KMS-11 (cell line): ENCODE measurements around the gene HIRA.

Experiments used
- H2AFZ ChIP-seq: fragments of 200-600 bp; sonication (generic); 2 replicates; pipeline ENCODE4 v1.6.1; 2016; ENCODE audit warnings: antibody characterized with exemption, mixed run types, low read depth
- H3K27ac ChIP-seq: fragments of 200-600 bp; sonication (generic); 2 replicates; pipeline ENCODE4 v1.6.1; 2016; ENCODE audit warnings: mild to moderate bottlenecking, mixed run types
- H3K27me3 ChIP-seq: fragments of 200-600 bp; sonication (generic); 2 replicates; pipeline ENCODE4 v1.6.1; 2017; ENCODE audit warnings: mild to moderate bottlenecking, low read depth, mixed run types, moderate library complexity; ENCODE audit not compliant: insufficient read depth
- H3K36me3 ChIP-seq: fragments of 200-600 bp; sonication (generic); 2 replicates; pipeline ENCODE4 v1.6.1; 2017; ENCODE audit warnings: mild to moderate bottlenecking, mixed run types; ENCODE audit not compliant: insufficient read depth
- H3K4me1 ChIP-seq: fragments of 200-600 bp; sonication (generic); 2 replicates; pipeline ENCODE4 v1.6.1; 2016; ENCODE audit warnings: mild to moderate bottlenecking, low read depth, mixed run types; ENCODE audit not compliant: poor library complexity, severe bottlenecking
- H3K4me2 ChIP-seq: fragments of 200-600 bp; sonication (generic); 2 replicates; pipeline ENCODE4 v1.7.0; 2016; ENCODE audit warnings: mild to moderate bottlenecking, mixed run types
- H3K4me3 ChIP-seq: fragments of 200-600 bp; sonication (generic); IDR thresholded peaks from 2 replicates; pipeline ENCODE4 v1.6.1; 2017; ENCODE audit warnings: low read depth, low read length, mixed read lengths; ENCODE audit not compliant: insufficient read depth
- H3K79me2 ChIP-seq: fragments of 200-600 bp; sonication (generic); 2 replicates; pipeline ENCODE4 v1.6.1; 2016; ENCODE audit warnings: low read depth, mixed run types; ENCODE audit not compliant: insufficient read depth
- H3K9ac ChIP-seq: fragments of 200-600 bp; sonication (generic); 2 replicates; pipeline ENCODE4 v1.6.1; 2016; ENCODE audit warnings: mild to moderate bottlenecking, mixed run types
- H4K20me1 ChIP-seq: fragments of 200-600 bp; sonication (generic); 2 replicates; pipeline ENCODE4 v1.6.1; 2016; ENCODE audit warnings: mild to moderate bottlenecking, mixed run types; ENCODE audit not compliant: insufficient read depth
- CTCF ChIP-seq: fragments of 200-600 bp; sonication (generic); conservative IDR thresholded peaks from 2 replicates; pipeline ENCODE4 v1.6.1; 2017; ENCODE audit warnings: low read depth, mild to moderate bottlenecking, antibody characterized with exemption, low read length, moderate library complexity, mixed read lengths

Gene HIRA

DNA sequence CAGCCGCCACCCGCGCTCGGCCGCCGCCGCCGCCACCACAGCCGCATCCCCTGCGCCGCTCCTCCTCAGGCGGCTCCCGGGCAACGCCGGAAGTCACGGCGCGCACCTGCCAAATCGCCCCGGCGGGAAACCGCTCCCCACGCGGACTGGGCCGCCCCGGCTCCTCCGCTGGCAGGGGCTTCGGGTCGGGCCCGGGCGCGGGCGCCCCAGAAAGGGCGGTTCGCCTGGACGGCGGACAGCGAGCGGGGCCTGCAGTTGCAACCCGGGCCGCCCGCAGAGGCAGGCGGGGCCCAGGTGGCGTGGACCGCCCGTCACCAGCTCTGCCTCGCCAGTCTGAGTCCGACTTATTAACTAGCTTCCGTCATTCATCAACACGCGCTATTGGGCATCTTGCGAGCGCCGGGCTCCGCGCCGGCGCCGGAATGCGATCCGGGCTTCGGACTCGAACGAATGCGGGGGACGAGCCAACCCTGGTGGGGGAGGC lies at the start of gene HIRA:
Gene HIRA (minus strand): TSS at position 85 of the 484 bp plus-strand sequence. CDS start 257 bp downstream, outside the sequence.
- peaks cover 19% of the 10 kb centered on the region; the same call in 1 of the 2 replicates for H4K20me1 ChIP-seq
- no peaks in the 10 kb centered on the region for H3K27me3 ChIP-seq
- H3K4me1 ChIP-seq, result peaks cover 40% of the 10 kb centered on the region
- H3K36me3 ChIP-seq, result no peaks in the 10 kb centered on the region
- no peak for TF ChIP-seq CTCF
- H3K4me2 ChIP-seq, result peak within 1 kb of the TSS; percentile 80
- peak within 1 kb of the TSS; percentile 98 for H3K27ac ChIP-seq
- peak within 1 kb of the TSS; percentile 35 for H2AFZ ChIP-seq
- no peak within 1 kb of the TSS for H3K4me3 ChIP-seq
- peaks cover 55% of the 10 kb centered on the region for H3K79me2 ChIP-seq
- H3K9ac ChIP-seq, result peak within 1 kb of the TSS; percentile 94

- H3K79me2 ChIP-seq, result peaks cover 51% of the 10 kb centered on the region
- H3K4me2 ChIP-seq, result peak overlapping the region; percentile 77
- no peak overlapping the region for H3K27ac ChIP-seq
- H3K9ac ChIP-seq, result no peak overlapping the region; the same call in 1 of the 2 replicates
- 0 out of 2 replicates have a peak, but pooled peaks cover 3% of the 10 kb centered on the region for H3K36me3 ChIP-seq
- H2AFZ ChIP-seq, result no peak overlapping the region
- no peaks in the 10 kb centered on the region for H4K20me1 ChIP-seq
- no peaks in the 10 kb centered on the region for H3K27me3 ChIP-seq
- TF ChIP-seq CTCF, result no peak
- peaks cover 19% of the 10 kb centered on the region for H3K4me1 ChIP-seq
- H3K4me3 ChIP-seq, result no peak overlapping the region
Observed at GRCh38 chr22:19480789-19481188, 49.3 kb upstream of the HIRA start.

- H3K27ac ChIP-seq, result peak overlapping the region; percentile 98; the same call in 1 of the 2 replicates
- H3K79me2 ChIP-seq, result peaks cover 57% of the 10 kb centered on the region
Observed at GRCh38 chr22:19480173-19480568, 48.6 kb upstream of the HIRA start.

GRCh38 chr22:19479355-19480172 lies 48.0 kb upstream of the HIRA start, which contains the start of gene CDC45:
Gene CDC45 (plus strand): TSS chr22:19479920. CDS start chr22:19479969, 49 bp downstream.
- Histone ChIP-seq H3K36me3 (0 out of 2 replicates have a peak, but pooled peaks cover 3% of the 10 kb centered on the region), H3K4me1 (peaks cover 19% of the 10 kb centered on the region), H3K9ac (peak within 1 kb of the TSS; percentile 97), H3K4me3 (no peak within 1 kb of the TSS), H3K4me2 (peak within 1 kb of the TSS; percentile 77), H3K79me2 (peaks cover 58% of the 10 kb centered on the region), H3K27ac (peak within 1 kb of the TSS; percentile 98), H3K27me3 (no peaks in the 10 kb centered on the region), H2AFZ (peak within 1 kb of the TSS; percentile 92), H4K20me1 (no peaks in the 10 kb centered on the region; the same call in 1 of the 2 replicates)
- no peak for TF ChIP-seq CTCF

More at GRCh38 chr22:19480173-19480568, 48.6 kb upstream of the HIRA start:
- H2AFZ ChIP-seq, result peak overlapping the region; percentile 92
- no peak overlapping the region for H3K4me3 ChIP-seq
- H3K27me3 ChIP-seq, result no peaks in the 10 kb centered on the region
- no peak for TF ChIP-seq CTCF
- peak overlapping the region; percentile 97; the same call in 1 of the 2 replicates for H3K9ac ChIP-seq
- H3K36me3 ChIP-seq, result 0 out of 2 replicates have a peak, but pooled peaks cover 3% of the 10 kb centered on the region
- peak overlapping the region; percentile 77 for H3K4me2 ChIP-seq
- no peaks in the 10 kb centered on the region; the same call in 1 of the 2 replicates for H4K20me1 ChIP-seq
- H3K4me1 ChIP-seq, result peaks cover 19% of the 10 kb centered on the region
